ENCODE measurements around the gene SIDT1. TPM values are rescaled to one million over a fixed set of nuclear protein-coding genes. Genes with fewer than 3 reads are reported as not detected.
A peak's percentile ranks its signal among the peaks of the same experiment; 100 is the strongest.

The SIDT1 gene
- total RNA-seq, 1 donor from 2014 or later, result under 0.01 TPM

GRCh38 chr3:113545594-113545993 lies 13.2 kb downstream of the SIDT1 start:
- DNase-seq (ENCODE audit: low read depth), result no peak

- no peak for DNase-seq (ENCODE audit: low read depth)
These were observed 14.1 kb downstream of the SIDT1 start for GRCh38 chr3:113546414-113546893.

- no peak for DNase-seq (ENCODE audit: low read depth)
These were observed 16.1 kb downstream of the SIDT1 start for GRCh38 chr3:113548501-113548900.

GRCh38 chr3:113551820-113552219 lies 19.5 kb downstream of the SIDT1 start:
- DNase-seq (ENCODE audit: low read depth), result no peak

GRCh38 chr3:113552851-113553250 lies 20.5 kb downstream of the SIDT1 start:
- no peak for DNase-seq (ENCODE audit: low read depth)

- DNase-seq (ENCODE audit: low read depth), result no peak
These were observed 22.8 kb downstream of the SIDT1 start for GRCh38 chr3:113555138-113555537.

GRCh38 chr3:113556316-113556945 lies 24.1 kb downstream of the SIDT1 start:
- no peak for DNase-seq (ENCODE audit: low read depth)

- DNase-seq (ENCODE audit: low read depth), result no peak
These were observed 24.6 kb downstream of the SIDT1 start for GRCh38 chr3:113556946-113557335.

- DNase-seq (ENCODE audit: low read depth), result peak; percentile 85
These were observed 25.0 kb downstream of the SIDT1 start for GRCh38 chr3:113557374-113557773.

GRCh38 chr3:113559009-113559408 lies 26.7 kb downstream of the SIDT1 start:
- DNase-seq (ENCODE audit: low read depth), result no peak

- peak; percentile 19 for DNase-seq (ENCODE audit: low read depth)
These were observed 27.9 kb downstream of the SIDT1 start for GRCh38 chr3:113560271-113560670.

GRCh38 chr3:113560831-113561623 lies 28.7 kb downstream of the SIDT1 start:
- DNase-seq (ENCODE audit: low read depth), result peak; percentile 94

GRCh38 chr3:113565555-113565954 lies 33.2 kb downstream of the SIDT1 start:
- DNase-seq (ENCODE audit: low read depth), result no peak

- DNase-seq (ENCODE audit: low read depth), result no peak
These were observed 37.8 kb downstream of the SIDT1 start for GRCh38 chr3:113570158-113570557.

GRCh38 chr3:113571360-113571759 lies 39.0 kb downstream of the SIDT1 start:
- DNase-seq (ENCODE audit: low read depth), result no peak

GRCh38 chr3:113573728-113574127 lies 41.4 kb downstream of the SIDT1 start:
- DNase-seq (ENCODE audit: low read depth), result no peak

GRCh38 chr3:113574213-113574612 lies 41.9 kb downstream of the SIDT1 start:
- DNase-seq (ENCODE audit: low read depth), result no peak

GRCh38 chr3:113575206-113575605 lies 42.9 kb downstream of the SIDT1 start:
- DNase-seq (ENCODE audit: low read depth), result no peak

- DNase-seq (ENCODE audit: low read depth), result no peak
These were observed 52.9 kb downstream of the SIDT1 start for GRCh38 chr3:113585228-113585627.

- no peak for DNase-seq (ENCODE audit: low read depth)
These were observed 53.4 kb downstream of the SIDT1 start for GRCh38 chr3:113585720-113586119.

- no peak for DNase-seq (ENCODE audit: low read depth)
These were observed 56.5 kb downstream of the SIDT1 start for GRCh38 chr3:113588806-113589205.

- no peak for DNase-seq (ENCODE audit: low read depth)
These were observed 57.6 kb downstream of the SIDT1 start for GRCh38 chr3:113589971-113590370.

GRCh38 chr3:113590983-113591382 lies 58.6 kb downstream of the SIDT1 start:
- DNase-seq (ENCODE audit: low read depth), result no peak

Data from renal cortical epithelial cell (primary cell).